Measurements from ENCODE around the gene DIPK1B.

DIPK1B gene

DNA sequence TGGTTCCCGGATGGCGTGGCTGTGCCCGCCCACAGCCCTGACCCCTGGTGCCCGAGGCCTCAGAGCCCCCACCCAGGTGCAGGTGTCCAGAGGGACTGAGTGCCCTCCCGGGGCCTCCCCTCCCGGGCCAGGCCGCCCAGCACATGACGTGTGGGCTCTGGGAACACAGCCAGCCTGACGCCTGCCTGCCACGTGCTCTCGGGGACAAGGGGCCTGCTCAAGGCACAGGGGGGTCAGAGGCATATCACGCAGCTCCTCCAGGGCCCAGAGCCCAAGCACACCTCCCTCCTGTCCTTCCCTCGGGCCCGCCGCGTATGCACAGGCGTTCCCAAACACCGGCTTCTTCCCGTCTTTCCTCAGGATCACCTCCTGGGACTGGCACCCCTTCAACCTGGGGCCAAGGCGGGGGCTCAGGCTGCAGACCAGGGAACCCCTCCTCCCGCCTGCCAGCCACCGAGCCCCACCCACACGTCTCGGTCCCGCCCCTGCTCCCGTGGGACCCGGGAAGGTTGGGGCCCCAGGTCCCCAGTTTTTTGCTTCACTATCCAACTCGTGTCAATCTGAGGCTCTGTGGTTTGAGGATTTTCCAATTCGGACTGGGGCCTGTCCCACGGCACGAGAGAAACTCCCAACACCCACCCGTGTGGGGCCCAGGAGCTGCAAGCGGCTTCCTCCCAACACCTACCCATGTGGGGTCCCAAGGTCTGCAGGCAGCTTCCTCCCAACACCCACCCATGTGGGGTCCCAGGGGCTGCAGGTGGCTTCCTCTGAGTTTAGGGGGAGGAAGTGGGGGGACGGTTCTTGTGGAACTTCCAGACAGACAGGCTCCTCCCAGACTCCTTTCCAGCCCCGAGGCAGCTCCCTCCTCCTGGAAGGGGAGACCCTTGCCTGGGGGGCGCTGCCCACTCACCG lies 28.9 kb downstream of the DIPK1B start:
- no peak for DNase-seq

DNA sequence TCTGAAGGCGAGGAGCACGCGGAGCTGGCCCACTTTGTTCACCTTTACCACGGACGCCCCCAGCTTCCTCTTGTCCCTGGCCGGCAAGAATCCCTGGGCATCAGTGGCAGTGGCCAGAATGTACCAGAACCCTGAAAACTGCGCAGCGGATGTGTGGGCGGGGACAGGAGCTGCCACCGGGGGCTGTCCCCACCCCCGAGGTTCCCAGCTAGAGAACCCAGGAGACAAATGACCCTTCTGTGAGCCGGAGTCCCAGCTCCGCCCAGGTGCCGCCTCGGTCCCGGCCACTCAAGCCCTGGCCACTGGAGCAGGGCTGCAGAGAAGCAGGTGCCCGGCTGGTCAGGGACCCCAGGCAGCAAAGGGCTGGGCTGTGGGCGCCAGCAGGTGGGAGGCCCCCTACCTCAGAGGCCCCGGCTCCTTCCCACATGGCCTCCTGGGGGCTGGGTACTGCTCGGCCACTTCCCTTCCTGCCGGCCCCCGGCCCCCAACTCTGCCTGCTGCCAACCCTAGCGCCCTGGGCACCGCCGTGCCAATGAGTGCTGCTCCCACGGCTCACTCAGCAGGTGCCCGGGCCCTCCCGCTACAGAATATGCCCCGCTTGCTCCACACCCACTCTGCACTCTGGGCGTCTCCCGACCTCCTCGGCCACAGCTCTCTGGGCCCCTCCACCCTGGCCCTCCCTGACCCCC lies 29.7 kb downstream of the DIPK1B start:
- no peak for DNase-seq

DNA sequence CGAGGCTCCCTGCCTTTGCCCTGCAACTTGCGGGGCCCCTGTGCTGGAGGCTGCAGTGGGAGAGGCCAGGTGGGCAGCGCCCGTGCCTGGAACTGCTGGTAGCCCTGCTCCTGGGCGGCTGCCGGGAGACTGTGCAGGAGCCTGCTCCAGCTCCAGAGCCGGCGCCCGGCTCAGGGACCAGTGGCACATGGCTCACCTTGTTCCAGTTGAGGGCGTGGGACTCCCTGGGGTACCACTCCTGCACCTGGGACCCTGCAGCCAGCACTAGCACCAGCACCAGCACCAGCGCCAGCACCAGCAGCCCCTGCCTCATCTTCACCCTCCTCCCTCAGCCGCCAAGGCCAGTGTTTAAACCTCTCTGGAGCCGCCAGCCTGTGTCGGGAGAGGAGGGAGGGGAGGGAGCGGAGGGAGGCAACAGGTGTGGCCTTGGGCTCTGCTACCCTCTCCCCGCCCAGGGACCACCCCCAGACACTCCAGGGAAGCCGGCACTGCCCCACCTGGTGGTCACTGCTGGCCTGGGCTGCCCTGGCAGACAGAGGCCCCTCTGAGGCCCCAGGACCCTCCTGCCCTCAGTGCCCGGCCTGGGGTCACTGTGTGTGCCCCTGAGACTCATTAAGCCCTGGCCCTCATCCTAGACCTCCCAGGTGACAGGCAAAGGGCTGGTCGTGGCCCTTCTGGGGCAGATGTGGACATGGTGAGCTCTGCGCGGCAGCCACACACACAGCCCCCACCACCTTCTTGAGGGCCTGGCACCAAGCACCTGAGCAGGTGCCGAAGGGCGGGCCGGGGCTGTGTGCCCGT lies 30.4 kb downstream of the DIPK1B start, which contains the start of gene LCN10:
TSS of gene LCN10 (minus strand) at position 350 of the 801 bp plus-strand sequence. CDS start at position 313, 37 bp downstream.
- DNase-seq, result no peak

DNA sequence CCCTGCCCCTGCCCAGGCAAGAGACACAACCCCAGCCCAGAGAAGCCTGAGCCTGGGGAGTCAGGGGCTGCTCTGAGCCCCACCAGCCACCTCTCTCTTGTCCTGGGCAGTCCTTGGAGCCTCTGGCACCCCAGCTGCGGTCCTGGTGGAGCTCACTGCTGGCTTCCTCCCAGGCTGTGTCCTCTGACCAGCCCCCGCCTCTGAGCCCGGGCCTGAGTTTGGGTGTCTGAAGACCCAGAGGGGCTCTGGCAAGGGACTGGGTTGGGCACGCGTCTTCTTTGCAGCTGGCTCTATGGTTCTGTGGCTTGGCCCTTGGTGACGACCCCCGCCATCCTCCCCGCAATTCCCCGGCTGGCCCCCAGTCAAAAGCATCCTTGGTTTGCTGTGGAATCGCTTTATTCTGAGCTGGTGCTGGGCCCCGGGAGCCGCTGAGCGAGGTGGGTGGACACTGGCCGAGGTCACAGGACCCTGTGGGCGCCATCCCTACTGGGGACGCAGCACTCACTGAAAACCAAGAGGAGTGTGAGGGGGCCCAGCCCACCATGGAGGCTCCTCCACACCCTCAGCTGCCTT lies 31.4 kb downstream of the DIPK1B start:
- DNase-seq, result no peak

DNA sequence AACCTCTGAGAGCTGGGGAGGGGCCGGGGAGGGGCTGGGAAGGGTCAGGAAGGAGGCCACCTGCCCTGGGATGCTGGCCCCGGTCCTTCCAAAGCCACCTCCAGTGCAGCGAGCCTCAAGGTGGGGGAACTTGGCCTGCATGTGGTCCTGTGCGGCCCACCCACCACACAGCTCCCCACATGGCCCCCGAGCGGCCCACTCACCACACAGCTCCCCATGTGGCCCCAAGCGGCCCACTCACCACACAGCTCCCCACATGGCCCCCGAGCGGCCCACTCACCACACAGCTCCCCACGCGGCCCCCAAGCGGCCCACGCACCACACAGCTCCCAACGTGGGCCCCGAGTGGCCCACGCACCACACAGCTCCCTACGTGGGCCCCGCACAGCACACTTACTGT lies 32.4 kb downstream of the DIPK1B start:
- no peak for DNase-seq

DNA sequence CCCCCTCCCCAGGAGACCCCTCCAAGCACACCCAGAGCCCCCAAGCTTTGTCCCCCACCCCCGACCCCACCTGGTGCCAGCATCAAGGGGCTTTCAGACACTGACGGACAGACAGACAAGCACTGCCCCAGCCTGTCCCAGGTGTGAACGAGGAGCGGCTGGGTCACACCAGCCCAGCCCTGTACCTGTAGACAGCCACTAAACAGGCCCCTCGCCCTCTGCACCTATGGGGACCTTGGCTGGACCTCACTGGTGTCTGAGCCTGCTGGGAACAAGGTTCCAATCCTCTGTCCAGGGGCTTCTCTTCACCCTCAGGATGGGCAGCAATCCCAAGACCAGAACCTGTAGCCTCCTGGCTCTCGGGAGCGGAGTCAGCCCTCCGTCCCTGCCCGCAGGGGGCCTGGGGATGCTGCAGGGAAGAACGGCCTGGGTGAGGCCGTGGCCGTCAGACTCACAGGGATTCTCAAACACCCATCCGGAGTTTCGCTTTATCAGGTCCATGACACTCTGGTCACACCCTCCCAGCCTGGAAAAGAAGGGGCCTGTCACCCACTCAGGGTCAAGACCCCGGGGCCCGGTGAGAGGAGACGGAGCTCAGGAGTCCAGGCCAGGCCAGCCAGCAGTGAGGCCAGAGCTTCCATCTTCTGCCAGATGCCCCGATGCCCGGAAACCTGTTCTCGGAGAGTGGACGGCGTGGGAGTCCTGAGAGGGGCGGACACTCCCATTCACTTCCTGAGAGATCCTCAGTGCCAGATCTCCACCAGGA lies 33.2 kb downstream of the DIPK1B start:
- peak in 1 of 2 experiments; percentile 32 for DNase-seq

DNA sequence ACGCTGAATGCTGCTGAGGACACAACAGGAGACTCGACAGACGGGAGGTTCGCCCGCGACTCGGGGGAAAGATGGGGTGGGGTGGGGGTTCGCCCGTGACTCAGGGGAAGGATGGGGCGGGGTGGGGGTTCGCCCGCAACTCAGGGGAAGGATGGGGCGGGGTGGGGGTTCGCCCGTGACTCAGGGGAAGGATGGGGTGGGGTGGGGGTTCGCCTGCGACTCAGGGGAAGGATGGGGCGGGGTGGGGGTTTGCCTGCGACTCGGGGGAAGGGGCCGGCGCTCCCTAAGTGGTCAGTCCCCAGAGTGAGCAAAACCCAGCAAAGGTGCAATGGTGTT lies 33.8 kb downstream of the DIPK1B start:
- DNase-seq, result no peak

DNA sequence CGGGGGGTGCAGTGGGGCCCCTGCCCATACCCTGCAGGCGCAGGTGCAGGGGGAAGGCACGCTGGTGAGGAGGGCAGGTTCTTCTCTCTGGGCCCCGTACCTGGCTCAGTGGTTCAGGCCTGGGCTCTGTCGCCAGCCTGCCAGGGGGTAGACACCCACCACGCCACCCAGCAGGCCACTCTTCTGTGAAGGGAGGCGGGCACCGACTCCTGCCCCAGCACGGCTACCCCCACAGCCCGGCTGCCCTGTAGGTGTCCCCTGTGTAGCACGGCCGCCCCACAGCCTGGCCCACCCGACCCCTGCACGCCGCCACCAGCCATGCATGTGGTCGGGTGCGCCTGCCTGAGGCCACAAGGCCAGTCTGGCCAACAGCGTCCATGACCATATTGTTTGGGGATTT lies 34.2 kb downstream of the DIPK1B start:
- DNase-seq, result no peak

DNA sequence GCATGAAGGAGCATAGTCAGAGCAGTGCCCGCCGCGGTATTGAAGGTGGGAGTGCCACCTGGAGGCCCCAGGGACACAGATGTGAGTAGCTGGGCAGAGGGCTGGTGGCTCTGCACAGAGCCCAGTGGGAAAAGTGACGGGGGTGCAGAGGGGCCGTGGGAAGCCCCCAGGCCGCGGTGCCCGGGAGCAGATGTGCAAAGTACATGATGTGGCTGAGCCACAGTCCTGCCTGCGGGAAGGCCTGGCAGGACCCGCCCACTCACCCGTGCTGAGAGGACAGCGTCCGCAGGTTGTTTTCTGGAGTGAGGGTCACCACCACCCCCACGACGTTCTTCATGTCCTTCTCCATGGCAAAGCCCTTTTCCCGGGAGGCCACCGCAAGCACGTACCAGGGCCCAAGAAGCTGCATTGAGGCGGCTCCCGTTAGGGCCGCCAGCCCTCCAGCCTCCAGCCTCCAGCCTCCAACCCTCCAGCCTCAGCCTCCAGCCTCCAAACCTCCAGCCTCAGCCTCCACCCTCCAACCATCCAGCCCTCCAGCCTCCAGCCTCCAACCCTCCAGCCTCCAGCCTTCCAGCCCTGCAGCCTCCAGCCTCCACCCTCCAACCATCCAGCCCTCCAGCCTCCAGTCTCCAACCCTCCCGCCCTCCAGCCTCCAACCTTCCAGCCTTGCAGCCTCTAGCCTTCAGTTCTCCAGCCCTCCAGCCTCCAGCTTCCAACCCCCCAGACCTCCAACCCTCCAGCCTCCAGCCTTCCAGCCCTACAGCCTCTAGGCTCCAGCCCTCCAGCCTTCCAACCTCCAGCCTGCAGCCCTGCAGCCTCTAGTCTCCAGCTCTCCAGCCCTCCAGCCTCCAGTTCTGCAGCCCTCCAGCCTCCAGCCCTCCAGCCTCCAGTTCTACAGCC lies 35.0 kb downstream of the DIPK1B start:
- DNase-seq, result no peak

DNA sequence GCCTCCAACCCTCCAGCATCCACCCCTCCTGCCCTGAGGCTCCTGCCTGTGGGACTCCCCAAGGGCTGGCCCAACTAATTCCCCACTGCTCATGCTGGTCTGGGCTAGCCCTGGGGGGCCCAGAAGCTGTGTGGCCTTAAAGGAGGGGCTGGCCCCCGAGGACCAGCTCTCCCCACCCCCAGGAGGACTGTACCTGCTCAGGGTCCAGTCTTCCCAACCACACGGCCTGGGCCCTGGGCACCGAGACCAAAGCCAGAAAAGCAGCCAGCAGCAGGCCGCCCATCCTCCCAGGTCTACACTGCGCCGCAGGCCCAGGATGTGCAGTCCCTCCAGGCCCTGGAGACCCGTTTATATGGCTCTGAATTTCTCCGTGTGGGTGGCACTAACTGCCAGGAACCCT lies 35.8 kb downstream of the DIPK1B start, which contains the start of gene LCN6:
TSS of gene LCN6 (minus strand) at position 325 of the 400 bp plus-strand sequence. CDS start at position 283, 42 bp downstream.
- DNase-seq, result no peak

DNA sequence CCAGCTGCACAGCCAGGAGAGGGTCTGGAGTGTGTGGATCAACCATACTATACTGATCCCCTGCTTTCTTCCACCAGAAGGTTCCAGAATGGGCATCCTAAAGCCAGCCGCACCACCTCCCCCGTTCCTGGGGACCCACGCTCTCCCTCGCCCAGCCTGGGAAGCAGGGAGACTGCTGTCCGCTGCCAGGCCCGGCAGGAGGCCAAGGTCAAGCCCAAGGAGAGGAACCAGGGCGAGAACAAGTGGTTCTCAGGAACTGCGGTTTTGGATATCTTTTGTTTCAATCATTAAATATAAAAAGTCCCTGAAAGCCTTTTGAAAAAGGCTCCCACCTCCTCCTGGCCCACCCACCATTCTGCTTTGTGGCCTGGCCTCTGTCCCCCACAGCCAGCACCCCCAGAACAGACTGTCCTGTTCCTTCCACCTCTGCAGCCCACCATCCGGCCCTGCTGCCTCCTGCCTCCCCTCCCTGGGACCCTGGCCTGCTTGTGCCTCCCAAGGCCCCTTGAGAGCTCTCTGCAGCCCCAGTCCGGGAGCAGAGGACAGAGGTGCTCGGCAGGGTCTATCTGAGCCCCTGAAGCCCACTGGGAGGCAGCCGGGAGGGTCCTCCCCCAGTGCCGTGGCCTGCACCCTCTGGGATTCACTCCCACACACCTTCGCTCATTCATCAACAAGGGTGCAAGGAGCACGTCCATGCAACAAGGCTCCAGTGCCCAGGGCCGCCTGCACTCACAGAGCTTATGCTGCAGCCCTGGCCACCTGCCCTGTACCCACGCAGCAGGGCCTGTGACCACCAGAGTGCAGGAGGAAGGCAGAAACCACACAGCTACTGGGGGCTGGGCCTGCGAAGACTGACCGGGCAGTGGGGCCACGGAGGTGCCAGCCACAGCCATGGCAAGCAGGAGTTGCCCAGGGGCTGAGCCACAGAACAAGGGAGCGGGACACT lies 36.6 kb downstream of the DIPK1B start:
- DNase-seq, result no peak

DNA sequence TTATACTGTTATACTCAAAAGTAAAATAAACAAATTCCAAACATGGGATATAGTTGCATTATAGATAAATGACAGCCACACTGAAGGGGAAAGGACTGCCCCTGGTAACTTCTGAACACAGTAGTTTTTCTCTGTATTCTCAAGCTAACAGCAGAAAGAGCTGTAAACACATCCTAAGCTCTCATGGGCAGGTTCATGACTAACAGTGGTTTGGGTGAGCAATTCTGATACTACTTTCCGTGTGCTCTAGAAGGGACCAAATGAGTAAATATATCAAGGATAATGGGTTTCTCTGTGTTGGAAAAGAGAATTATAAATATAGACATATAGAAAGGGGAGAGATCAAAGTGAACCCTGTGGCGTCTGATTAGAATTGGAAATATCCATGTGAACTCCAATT lies 38.2 kb downstream of the DIPK1B start:
- no peak for DNase-seq

DNA sequence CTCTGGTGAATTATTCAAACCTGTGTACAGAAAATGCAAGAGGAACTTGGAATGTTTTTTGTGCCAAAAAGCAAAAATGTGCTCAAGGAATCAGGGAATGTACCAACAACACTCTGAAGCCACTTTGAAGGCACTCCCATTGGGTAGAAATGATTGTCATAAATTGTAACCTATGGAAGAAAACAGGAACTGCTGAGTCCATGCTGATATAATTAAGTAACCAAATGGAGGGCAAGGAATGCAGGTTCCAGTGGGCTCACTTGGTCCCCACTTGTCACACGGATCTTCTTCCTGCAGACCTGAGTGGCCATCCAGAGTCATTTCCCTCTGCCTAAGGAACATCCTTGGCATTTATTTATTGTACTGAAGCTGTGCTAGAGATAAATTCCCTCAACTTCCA lies 38.9 kb downstream of the DIPK1B start:
- DNase-seq, result no peak

DNA sequence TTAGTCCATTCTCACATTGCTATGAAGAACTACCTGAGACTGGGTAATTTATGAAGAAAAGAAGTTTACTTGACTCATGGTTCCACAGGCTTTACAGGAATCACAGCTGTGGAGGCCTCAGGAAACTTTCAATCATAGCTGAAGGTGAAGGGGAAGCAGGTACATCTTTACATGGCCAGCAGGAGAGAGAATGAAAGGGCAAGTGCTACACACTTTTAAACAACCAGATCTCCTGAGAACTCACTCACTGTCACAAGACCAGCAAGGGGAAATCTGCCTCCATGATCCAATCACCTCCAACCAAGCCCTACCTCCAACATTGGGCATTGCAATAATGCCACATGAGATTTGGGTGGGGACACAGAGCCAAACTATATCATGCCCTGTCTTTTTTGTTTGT lies 39.4 kb downstream of the DIPK1B start:
- DNase-seq, result no peak

DNA sequence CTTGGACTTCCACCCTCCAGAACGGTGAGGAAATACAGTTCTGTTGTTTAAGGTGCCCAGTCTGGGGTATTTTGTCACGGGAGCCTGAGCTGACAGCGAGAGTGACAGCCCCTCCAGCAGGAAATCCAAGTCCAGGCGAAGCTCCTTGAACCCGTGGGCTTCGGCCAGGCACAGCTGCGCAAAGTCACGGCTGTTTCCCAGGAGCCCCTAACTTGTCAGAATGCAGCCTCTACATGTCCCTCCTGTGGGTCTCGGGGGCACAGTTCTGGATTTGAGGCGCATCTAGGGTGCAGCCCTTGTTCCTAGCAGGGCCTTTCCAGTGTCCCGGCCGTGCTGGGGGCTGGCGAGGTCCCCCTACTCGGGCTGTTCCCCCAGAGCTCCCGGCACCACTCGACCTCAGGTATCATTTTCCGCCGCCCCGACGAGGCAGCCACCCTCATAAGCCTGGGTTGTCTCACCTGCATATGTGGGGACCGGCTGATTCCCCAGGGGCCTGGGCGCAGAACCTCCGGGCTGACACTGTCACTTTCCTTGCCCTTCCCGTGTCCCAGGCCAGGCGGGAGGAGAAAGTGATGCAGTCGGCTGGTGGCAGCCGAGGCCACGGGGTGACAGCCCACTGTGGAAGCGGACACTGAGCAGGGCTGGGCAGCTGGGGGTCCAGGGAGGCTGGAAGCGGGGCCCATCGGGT lies 41.1 kb downstream of the DIPK1B start:
- DNase-seq, result no peak

DNA sequence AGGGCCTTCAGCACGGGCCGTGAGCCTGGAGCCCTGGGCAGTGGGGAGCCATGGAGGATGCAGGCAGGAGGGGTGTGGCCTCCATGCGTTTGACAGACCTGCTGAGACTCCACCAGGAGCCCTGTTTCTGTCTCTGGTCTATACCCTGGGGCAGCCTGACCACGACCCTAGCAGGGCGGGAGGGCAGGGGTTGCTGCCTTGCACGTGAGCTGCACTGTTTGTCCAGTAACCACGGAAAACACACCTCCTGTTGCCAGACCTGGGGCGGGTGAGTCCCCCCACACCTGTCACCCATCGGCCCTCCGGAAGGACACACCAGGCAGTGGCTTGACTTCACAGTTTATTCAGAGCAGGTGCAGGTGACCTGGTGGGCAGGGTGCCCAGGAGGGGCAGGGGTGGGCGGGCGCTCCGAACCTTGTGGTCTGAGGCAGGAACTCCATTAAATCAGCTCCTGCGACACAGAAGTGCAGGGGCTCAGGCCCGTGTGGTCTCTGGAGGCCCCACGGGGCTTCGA lies 41.7 kb downstream of the DIPK1B start:
- no peak for DNase-seq

DNA sequence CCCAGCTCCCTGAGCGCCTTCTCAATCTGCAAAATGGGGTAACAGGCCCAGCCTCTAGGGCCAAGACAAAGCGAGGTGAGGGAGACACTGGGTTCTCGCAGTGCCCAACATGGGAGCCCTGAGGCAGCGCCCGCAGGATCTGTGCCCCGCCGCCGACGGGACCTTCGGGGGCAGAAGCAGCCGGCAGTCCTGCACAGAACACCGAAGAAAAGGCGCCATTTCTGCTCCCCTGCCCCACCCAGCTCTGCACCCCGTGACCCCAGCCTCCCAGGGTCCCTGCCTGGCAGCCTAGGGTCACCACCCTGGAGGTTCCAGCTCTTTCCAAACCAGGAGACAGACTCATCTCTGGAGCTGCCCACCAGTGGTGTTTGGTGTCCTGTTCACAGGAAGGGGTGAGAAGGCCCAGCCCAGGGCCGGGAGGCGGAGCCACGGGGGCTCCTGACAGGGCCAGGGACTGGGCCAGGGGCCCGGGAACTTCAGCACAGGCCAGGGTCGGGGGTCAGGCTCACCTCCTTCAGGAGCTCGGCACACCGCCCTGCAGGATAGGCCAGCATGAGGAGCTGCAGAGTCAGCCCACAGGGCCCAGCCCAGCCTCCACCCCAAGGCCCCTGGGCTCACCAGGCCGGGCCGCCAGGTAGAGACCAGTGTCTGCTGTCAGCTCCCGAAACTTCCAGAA lies 42.4 kb downstream of the DIPK1B start:
- no peak for DNase-seq

All from Kasumi-1 (cell line).